ENCODE data around the gene NFXL1.

DNA sequence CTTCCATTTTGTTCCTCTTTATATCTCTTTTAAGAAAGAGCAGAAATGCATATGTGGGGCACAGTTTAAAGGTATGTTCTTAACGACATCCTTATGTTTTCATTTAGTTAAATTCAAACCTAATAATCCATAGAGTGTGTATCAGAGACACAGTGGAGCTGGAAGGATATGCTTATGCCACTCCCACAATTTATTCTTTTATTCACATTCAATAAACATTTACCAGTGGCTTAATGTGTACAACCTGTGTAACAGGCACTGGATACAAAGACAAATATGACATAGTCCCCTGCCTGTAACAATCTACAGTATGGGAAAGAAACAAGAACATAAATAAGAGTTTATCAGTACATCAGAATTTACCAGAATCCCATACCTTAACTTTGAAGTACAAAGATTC is 54.1 kb downstream of the NFXL1 start:
- TF ChIP-seq POLR2AphosphoS5 (IDR thresholded peaks at IDR 0.05) (no peak), POLR2A (IDR thresholded peaks at IDR 0.05) (no peak)

Data from spleen (tissue), 3 donors.